Adipocyte (in vitro differentiated cells): ENCODE data around the gene COL11A1.

ENCODE experiments used
- DNase-seq: peaks from one replicate; pipeline ENCODE4 v3.0.0-alpha.2; 2015; ENCODE audit warnings: low read depth
- H3K27me3 ChIP-seq: replicated peaks from 2 replicates; pipeline ENCODE4 v1.7.0; 2013; ENCODE audit warnings: mild to moderate bottlenecking, low read length, moderate library complexity; ENCODE audit not compliant: control insufficient read depth, insufficient read depth
- H3K36me3 ChIP-seq: 2 replicates; pipeline ENCODE4 v1.7.0; 2013; ENCODE audit warnings: low read length, mild to moderate bottlenecking, moderate library complexity; ENCODE audit not compliant: control insufficient read depth, insufficient read depth, severe bottlenecking
- H3K4me1 ChIP-seq: 2 replicates; pipeline ENCODE4 v1.7.0; 2013; ENCODE audit warnings: mild to moderate bottlenecking, low read length, moderate library complexity; ENCODE audit not compliant: control insufficient read depth, insufficient read depth
- H3K4me3 ChIP-seq: 2 replicates; pipeline ENCODE4 v1.7.0; 2013; ENCODE audit warnings: mild to moderate bottlenecking, low read length, moderate library complexity
- H3K9ac ChIP-seq: 2 replicates; pipeline ENCODE4 v1.7.0; 2013; ENCODE audit warnings: mild to moderate bottlenecking, low read length, moderate library complexity
- H3K9me3 ChIP-seq: 2 replicates; pipeline ENCODE4 v1.7.0; 2013; ENCODE audit warnings: mild to moderate bottlenecking, low read length, moderate library complexity; ENCODE audit not compliant: control insufficient read depth

Gene COL11A1

GRCh38 chr1:103120981-103121380 is 12.7 kb upstream of the COL11A1 start:
- H3K4me3 ChIP-seq, result no peak overlapping the region
- H3K36me3 ChIP-seq, result no peaks in the 10 kb centered on the region
- H3K27me3 ChIP-seq, result no peaks in the 10 kb centered on the region

GRCh38 chr1:103112546-103112945 is 4.2 kb upstream of the COL11A1 start:
- H3K36me3 ChIP-seq, result no peaks in the 10 kb centered on the region
- no peak overlapping the region for H3K9ac ChIP-seq
- no peaks in the 10 kb centered on the region for H3K27me3 ChIP-seq
- peaks cover 8% of the 10 kb centered on the region for H3K4me1 ChIP-seq
- peak; percentile 12 for DNase-seq
- H3K4me3 ChIP-seq, result no peak overlapping the region
- H3K9me3 ChIP-seq, result no peaks in the 10 kb centered on the region

More at GRCh38 chr1:103120981-103121380, 12.7 kb upstream of the COL11A1 start:
- Histone ChIP-seq H3K4me1 (peaks cover 8% of the 10 kb centered on the region), H3K9me3 (peaks cover 8% of the 10 kb centered on the region), H3K9ac (no peak overlapping the region)
- DNase-seq, result no peak

GRCh38 chr1:103111926-103112325 is 3.6 kb upstream of the COL11A1 start:
- Histone ChIP-seq H3K27me3 (no peaks in the 10 kb centered on the region), H3K4me3 (no peak overlapping the region), H3K36me3 (no peaks in the 10 kb centered on the region), H3K4me1 (peaks cover 10% of the 10 kb centered on the region), H3K9me3 (no peaks in the 10 kb centered on the region), H3K9ac (no peak overlapping the region)
- DNase-seq, result no peak

- Histone ChIP-seq H3K36me3 (no peaks in the 10 kb centered on the region), H3K9ac (no peak overlapping the region), H3K27me3 (no peaks in the 10 kb centered on the region), H3K4me1 (peaks cover 12% of the 10 kb centered on the region), H3K9me3 (no peaks in the 10 kb centered on the region), H3K4me3 (no peak overlapping the region)
- DNase-seq, result no peak
Measured at GRCh38 chr1:103110701-103111100, 2.4 kb upstream of the COL11A1 start.

GRCh38 chr1:103109311-103109920 is 1.1 kb upstream of the COL11A1 start:
- DNase-seq, result no peak
- H3K9me3 ChIP-seq, result no peaks in the 10 kb centered on the region
- H3K4me1 ChIP-seq, result peaks cover 12% of the 10 kb centered on the region
- H3K27me3 ChIP-seq, result no peaks in the 10 kb centered on the region
- no peak overlapping the region for H3K4me3 ChIP-seq
- no peaks in the 10 kb centered on the region for H3K36me3 ChIP-seq
- H3K9ac ChIP-seq, result no peak overlapping the region

GRCh38 chr1:103107741-103108375 is 464 bp downstream of the COL11A1 start:
- H3K27me3 ChIP-seq, result no peaks in the 10 kb centered on the region
- DNase-seq, result peak; percentile 5

GRCh38 chr1:103106426-103107341 is 1.6 kb downstream of the COL11A1 start:
- Histone ChIP-seq H3K27me3 (no peaks in the 10 kb centered on the region), H3K4me1 (peaks cover 12% of the 10 kb centered on the region), H3K36me3 (no peaks in the 10 kb centered on the region), H3K4me3 (peak overlapping the region; percentile 94), H3K9ac (peak overlapping the region; percentile 86), H3K9me3 (no peaks in the 10 kb centered on the region)
- peak; percentile 86 for DNase-seq

More at GRCh38 chr1:103107741-103108375, 464 bp downstream of the COL11A1 start:
- peak overlapping the region; percentile 72 for H3K9ac ChIP-seq
- no peaks in the 10 kb centered on the region for H3K36me3 ChIP-seq
- no peaks in the 10 kb centered on the region for H3K9me3 ChIP-seq
- peaks cover 12% of the 10 kb centered on the region for H3K4me1 ChIP-seq
- H3K4me3 ChIP-seq, result peak overlapping the region; percentile 94

GRCh38 chr1:103101399-103101798 is 6.9 kb downstream of the COL11A1 start:
- Histone ChIP-seq H3K4me1 (no peaks in the 10 kb centered on the region), H3K4me3 (no peak overlapping the region), H3K9me3 (no peaks in the 10 kb centered on the region), H3K27me3 (no peaks in the 10 kb centered on the region), H3K9ac (no peak overlapping the region), H3K36me3 (no peaks in the 10 kb centered on the region)
- no peak for DNase-seq

GRCh38 chr1:103089221-103089620 is 19.1 kb downstream of the COL11A1 start:
- no peak for DNase-seq
- Histone ChIP-seq H3K9me3 (no peaks in the 10 kb centered on the region), H3K36me3 (no peaks in the 10 kb centered on the region), H3K4me3 (no peak overlapping the region), H3K9ac (no peak overlapping the region), H3K27me3 (no peaks in the 10 kb centered on the region), H3K4me1 (peaks cover 6% of the 10 kb centered on the region)

- no peak overlapping the region for H3K4me3 ChIP-seq
- no peak for DNase-seq
- no peak overlapping the region for H3K9ac ChIP-seq
- H3K36me3 ChIP-seq, result no peaks in the 10 kb centered on the region
- H3K4me1 ChIP-seq, result peaks cover 10% of the 10 kb centered on the region
- no peaks in the 10 kb centered on the region for H3K27me3 ChIP-seq
- H3K9me3 ChIP-seq, result no peaks in the 10 kb centered on the region
Measured at GRCh38 chr1:103087256-103087655, 21.1 kb downstream of the COL11A1 start.

GRCh38 chr1:103084181-103084580 is 24.1 kb downstream of the COL11A1 start:
- no peaks in the 10 kb centered on the region for H3K9me3 ChIP-seq
- no peaks in the 10 kb centered on the region for H3K36me3 ChIP-seq
- no peak overlapping the region for H3K4me3 ChIP-seq
- no peak for DNase-seq
- peaks cover 10% of the 10 kb centered on the region for H3K4me1 ChIP-seq
- H3K27me3 ChIP-seq, result no peaks in the 10 kb centered on the region
- no peak overlapping the region for H3K9ac ChIP-seq
